ENCODE data around the gene WDR17. TPM values are rescaled to one million over a fixed set of nuclear protein-coding genes. Genes with fewer than 3 reads are reported as not detected.

WDR17 gene
- total RNA-seq, 4 donors from 2014 or later = 0.19 to 0.72 (median 0.53) TPM

GRCh38 chr4:176193938-176194337 is 128.3 kb downstream of the WDR17 start:
- Histone ChIP-seq H3K27me3 (no peaks in the 10 kb centered on the region), H3K9me3 (no peaks in the 10 kb centered on the region), H3K27ac (no peak overlapping the region), H3K4me1 (peaks cover 5% of the 10 kb centered on the region), H3K36me3 (no peaks in the 10 kb centered on the region), H3K4me3 (no peak overlapping the region)
- DNase-seq (ENCODE audit: low spot score in 2 of 2) = no peak
- TF ChIP-seq CTCF (IDR thresholded peaks at IDR 0.05) (no peak), POLR2AphosphoS5 (IDR thresholded peaks at IDR 0.05) (no peak)
- 65% methylated on average over 3 of the region's 3 CpGs for whole genome bisulfite sequencing

GRCh38 chr4:176195184-176195978 is 129.7 kb downstream of the WDR17 start, which contains the start of gene SPATA4:
TSS of gene SPATA4 (minus strand) at chr4:176195585. CDS start at chr4:176195562, 23 bp downstream.
- peak within 1 kb of the TSS; percentile 39 for H3K27ac ChIP-seq
- H3K36me3 ChIP-seq = no peaks in the 10 kb centered on the region
- H3K9me3 ChIP-seq = no peaks in the 10 kb centered on the region
- peaks cover 3% of the 10 kb centered on the region for H3K27me3 ChIP-seq
- peaks cover 5% of the 10 kb centered on the region for H3K4me1 ChIP-seq
- 1% methylated on average over 28 of the region's 45 CpGs for WGBS
- peak within 1 kb of the TSS; percentile 74 for H3K4me3 ChIP-seq
- TF ChIP-seq POLR2AphosphoS5 (IDR thresholded peaks at IDR 0.05) (peak in 1 of 3 donors; percentile 14), POLR2A (IDR thresholded peaks at IDR 0.05) (peak in 1 of 2 donors; percentile 35), EP300 (IDR thresholded peaks at IDR 0.05) (no peak)
- peak; percentile 94 for DNase-seq (ENCODE audit: low spot score in 2 of 2)

- Histone ChIP-seq H3K9me3 (no peaks in the 10 kb centered on the region), H3K4me1 (peaks cover 5% of the 10 kb centered on the region), H3K27me3 (peaks cover 3% of the 10 kb centered on the region), H3K27ac (no peak overlapping the region), H3K36me3 (no peaks in the 10 kb centered on the region), H3K4me3 (no peak overlapping the region)
- DNase-seq (ENCODE audit: low spot score in 2 of 2) = no peak
- TF ChIP-seq EP300 (IDR thresholded peaks at IDR 0.05) (no peak), CTCF (IDR thresholded peaks at IDR 0.05) (no peak), POLR2A (IDR thresholded peaks at IDR 0.05) (no peak), POLR2AphosphoS5 (IDR thresholded peaks at IDR 0.05) (no peak)
- 64% methylated on average over 8 of the region's 8 CpGs for WGBS
Observed at GRCh38 chr4:176198316-176198903, 132.8 kb downstream of the WDR17 start.

GRCh38 chr4:176205299-176205698 is 139.7 kb downstream of the WDR17 start:
- WGBS = 43% methylated on average over 4 of the region's 4 CpGs
- no peak for DNase-seq (ENCODE audit: low spot score in 2 of 2)
- no peak overlapping the region for H3K4me3 ChIP-seq
- no peaks in the 10 kb centered on the region for H3K9me3 ChIP-seq
- H3K27me3 ChIP-seq = peaks cover 11% of the 10 kb centered on the region
- TF ChIP-seq POLR2AphosphoS5 (IDR thresholded peaks at IDR 0.05) = no peak
- no peak for TF ChIP-seq EP300 (IDR thresholded peaks at IDR 0.05)
- TF ChIP-seq CTCF (IDR thresholded peaks at IDR 0.05) = no peak
- TF ChIP-seq POLR2A (IDR thresholded peaks at IDR 0.05) = no peak
- H3K27ac ChIP-seq = no peak overlapping the region
- H3K4me1 ChIP-seq = no peaks in the 10 kb centered on the region
- H3K36me3 ChIP-seq = no peaks in the 10 kb centered on the region

GRCh38 chr4:176207839-176208238 is 142.2 kb downstream of the WDR17 start:
- no peaks in the 10 kb centered on the region for H3K9me3 ChIP-seq
- WGBS = 71% methylated on average over 5 of the region's 5 CpGs
- TF ChIP-seq EP300 (IDR thresholded peaks at IDR 0.05) (no peak), CTCF (IDR thresholded peaks at IDR 0.05) (no peak), POLR2A (IDR thresholded peaks at IDR 0.05) (no peak), POLR2AphosphoS5 (IDR thresholded peaks at IDR 0.05) (no peak)
- peaks cover 11% of the 10 kb centered on the region for H3K27me3 ChIP-seq
- H3K4me1 ChIP-seq = no peaks in the 10 kb centered on the region
- no peaks in the 10 kb centered on the region for H3K36me3 ChIP-seq
- no peak for DNase-seq (ENCODE audit: low spot score in 2 of 2)
- H3K4me3 ChIP-seq = no peak overlapping the region
- H3K27ac ChIP-seq = no peak overlapping the region
